Stomach smooth muscle (tissue), 2 donors: ENCODE measurements around the gene ANP32B.

Experiments
- H3K27ac ChIP-seq: one replicate; pipeline ENCODE4 v1.7.0; 2013; ENCODE audit warnings: mild to moderate bottlenecking, low read length, inconsistent platforms
- H3K27me3 ChIP-seq, 2 donors: one replicate each; pipeline ENCODE4 v1.7.0; 2013; ENCODE audit warnings: low read length in 2 of 2; ENCODE audit not compliant: insufficient read depth in 2 of 2, control insufficient read depth in 1 of 2
- H3K36me3 ChIP-seq, 2 donors: one replicate each; pipeline ENCODE4 v1.7.0; 2013; ENCODE audit warnings: low read length in 2 of 2; ENCODE audit not compliant: control insufficient read depth in 2 of 2, insufficient read depth in 2 of 2
- H3K4me1 ChIP-seq: one replicate; pipeline ENCODE4 v1.7.0; 2013; ENCODE audit warnings: low read length; ENCODE audit not compliant: control insufficient read depth, insufficient read depth
- H3K4me3 ChIP-seq, 2 donors: one replicate each; pipeline ENCODE4 v1.7.0; 2013; ENCODE audit warnings: low read length in 2 of 2
- H3K9ac ChIP-seq, 2 donors: one replicate each; pipeline ENCODE4 v1.7.0; 2013; ENCODE audit warnings: low read length in 2 of 2, mild to moderate bottlenecking in 1 of 2
- H3K9me3 ChIP-seq, 2 donors: one replicate each; pipeline ENCODE4 v1.7.0; 2013; ENCODE audit warnings: low read length in 2 of 2; ENCODE audit not compliant: control insufficient read depth in 2 of 2
- donor health status: healthy.
- donor health status: Pancreatic carcinoma.

ANP32B gene

DNA sequence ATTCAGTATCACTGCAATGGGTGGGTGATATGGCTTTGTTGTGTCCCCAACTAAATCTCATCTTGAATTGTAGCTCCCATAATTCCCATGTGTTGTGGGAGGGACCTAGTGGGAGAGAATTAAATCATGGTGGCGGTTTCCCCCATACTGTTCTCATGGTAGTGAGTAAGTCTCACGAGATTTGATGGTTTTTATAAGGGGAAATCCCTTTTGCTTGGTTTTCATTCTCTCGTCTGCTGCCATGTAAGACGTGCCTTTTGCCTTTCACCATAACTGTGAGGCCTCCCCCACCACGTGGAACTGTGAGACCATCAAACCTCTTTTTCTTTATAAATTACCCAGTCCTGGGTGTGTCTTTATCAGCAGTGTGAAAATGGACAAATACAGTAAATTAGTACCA, 63.9 kb downstream of the ANP32B start:
- Histone ChIP-seq H3K27me3 (no peaks in the 10 kb centered on the region), H3K27ac (no peak overlapping the region), H3K9ac (no peak overlapping the region), H3K9me3 (no peaks in the 10 kb centered on the region), H3K36me3 (no peaks in the 10 kb centered on the region), H3K4me3 (no peak overlapping the region), H3K4me1 (no peaks in the 10 kb centered on the region)

DNA sequence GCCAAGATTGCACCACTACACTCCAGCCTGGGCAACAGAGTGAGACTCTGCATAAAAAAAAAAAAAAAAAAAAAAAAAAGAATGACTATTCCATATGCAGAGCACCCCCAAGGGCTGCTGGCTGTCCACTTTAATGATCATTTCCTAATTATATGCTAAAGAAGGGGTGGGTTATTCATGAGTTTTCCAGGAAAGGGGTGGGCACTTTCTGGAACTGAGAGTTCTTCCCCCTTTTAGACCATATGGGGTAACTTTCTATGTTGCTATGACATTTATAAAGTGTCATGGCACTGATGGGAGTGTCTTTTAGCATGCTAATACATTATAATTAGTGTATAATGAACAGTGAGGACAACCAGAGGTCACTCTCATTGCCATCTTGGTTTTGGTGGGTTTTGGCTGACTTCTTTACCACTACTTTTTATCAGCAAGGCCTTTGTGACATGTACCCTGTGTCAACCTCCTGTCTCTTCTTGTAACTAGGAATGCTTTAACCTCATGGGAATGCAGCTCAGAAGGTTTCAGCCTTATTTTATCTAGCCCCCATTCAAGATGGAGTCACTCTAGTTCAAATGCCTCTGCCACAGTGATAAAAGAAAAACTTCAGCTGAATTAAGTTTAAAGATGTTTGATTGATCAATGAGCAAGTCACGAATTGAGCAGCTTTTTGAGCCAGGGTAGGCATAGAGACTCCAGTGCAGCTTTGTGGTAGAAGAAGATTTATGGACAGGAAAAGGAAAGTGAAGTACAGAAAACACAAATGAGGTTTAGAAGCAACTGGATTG, 66.3 kb downstream of the ANP32B start:
- H3K36me3 ChIP-seq: no peaks in the 10 kb centered on the region
- H3K9me3 ChIP-seq: no peaks in the 10 kb centered on the region
- H3K9ac ChIP-seq: no peak overlapping the region
- no peak overlapping the region for H3K4me3 ChIP-seq
- H3K27me3 ChIP-seq: no peaks in the 10 kb centered on the region
- H3K4me1 ChIP-seq: no peaks in the 10 kb centered on the region
- no peak overlapping the region for H3K27ac ChIP-seq

DNA sequence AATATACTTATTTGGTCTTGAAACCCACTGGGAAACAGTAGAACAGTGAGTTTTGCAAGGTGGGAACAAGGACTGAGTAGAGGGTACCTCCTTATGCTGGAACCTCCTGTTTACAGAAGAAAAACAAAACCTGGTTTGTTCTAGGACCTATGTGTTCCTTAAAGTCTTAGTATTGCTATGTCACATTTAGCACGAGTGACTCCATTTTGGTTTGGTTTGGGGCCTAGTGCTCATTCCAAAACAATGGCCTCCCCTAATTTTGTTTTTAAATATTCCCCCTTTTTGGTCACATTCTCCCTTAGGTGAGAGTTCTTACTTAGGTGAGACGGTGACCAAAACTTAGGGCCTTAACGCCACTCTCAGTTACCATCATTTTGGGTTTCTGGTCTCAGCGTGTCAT, 67.2 kb downstream of the ANP32B start:
- Histone ChIP-seq H3K4me1 (no peaks in the 10 kb centered on the region), H3K4me3 (no peak overlapping the region), H3K27me3 (no peaks in the 10 kb centered on the region)

DNA sequence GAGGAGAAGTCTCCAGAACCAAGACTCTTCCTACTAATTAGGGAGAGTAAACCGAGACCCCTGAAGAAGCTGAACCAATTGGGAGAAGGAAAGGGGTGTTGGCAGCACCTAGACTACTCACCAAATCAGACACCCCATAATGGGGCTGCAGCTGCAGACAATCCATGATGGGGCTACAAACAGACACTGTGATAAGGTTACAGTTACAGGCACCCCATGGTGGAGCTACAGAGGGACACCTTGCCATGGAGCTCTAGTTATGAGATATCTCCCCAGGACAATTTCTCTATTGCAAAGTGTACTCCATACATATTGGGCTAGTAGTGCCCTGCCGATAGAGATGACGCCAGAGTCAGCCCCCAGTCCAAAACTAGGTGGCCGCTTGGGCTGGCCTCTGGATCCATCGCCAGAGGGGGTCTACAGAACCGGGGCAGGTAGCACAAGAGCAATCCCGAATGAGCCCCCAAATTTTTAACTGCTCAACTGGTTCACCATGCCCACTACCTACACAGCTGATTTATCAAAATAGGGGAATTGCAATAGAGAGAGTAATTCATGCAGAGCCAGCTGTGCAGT, 71.3 kb downstream of the ANP32B start:
- peaks cover 7% of the 10 kb centered on the region for H3K4me1 ChIP-seq
- H3K36me3 ChIP-seq: no peaks in the 10 kb centered on the region
- no peaks in the 10 kb centered on the region for H3K9me3 ChIP-seq
- H3K27me3 ChIP-seq: no peaks in the 10 kb centered on the region
- no peak overlapping the region for H3K4me3 ChIP-seq
- no peak overlapping the region for H3K9ac ChIP-seq
- H3K27ac ChIP-seq: no peak overlapping the region

More for the DNA sequence above, 67.2 kb downstream of the ANP32B start:
- Histone ChIP-seq H3K9me3 (no peaks in the 10 kb centered on the region), H3K9ac (no peak overlapping the region), H3K27ac (no peak overlapping the region), H3K36me3 (no peaks in the 10 kb centered on the region)

DNA sequence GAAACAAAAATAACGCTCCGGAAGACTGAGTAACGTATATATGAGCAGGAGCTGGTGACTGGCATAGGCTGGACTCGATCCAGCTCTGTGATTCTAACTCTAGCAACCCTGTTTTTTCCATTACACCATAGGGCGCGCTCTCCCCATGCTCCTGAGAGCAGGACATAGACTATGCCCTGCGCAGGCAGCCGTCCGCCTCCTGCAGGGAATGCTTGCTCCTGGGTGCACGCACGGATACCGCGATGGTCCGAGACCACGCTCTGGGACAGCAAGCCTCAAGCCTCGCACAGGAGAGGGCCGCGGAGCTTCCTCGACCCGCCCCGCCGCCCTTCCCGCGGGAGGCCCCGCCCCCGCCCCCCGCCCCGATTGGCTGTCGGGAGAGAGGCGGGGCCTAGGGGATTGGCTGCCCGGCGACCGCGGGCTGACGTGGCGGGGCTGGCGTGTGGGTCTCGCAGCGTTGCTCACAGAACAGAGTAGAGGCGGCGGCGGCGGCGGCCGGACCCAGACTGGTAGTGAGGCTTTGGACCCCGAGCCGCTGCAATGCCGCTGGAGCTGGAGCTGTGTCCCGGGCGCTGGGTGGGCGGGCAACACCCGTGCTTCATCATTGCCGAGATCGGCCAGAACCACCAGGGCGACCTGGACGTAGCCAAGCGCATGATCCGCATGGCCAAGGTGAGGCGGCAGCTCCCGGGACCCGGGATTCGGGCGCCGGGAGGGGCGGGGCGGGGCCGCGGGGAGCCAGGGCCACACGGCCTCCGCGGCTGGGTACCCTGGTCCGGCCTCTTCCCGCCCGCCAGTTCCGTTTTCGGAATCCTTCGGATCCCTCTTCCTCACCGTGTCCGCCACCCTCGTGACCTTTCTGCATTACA, 73.4 kb downstream of the ANP32B start, which contains the start of gene NANS:
Gene NANS, plus strand, starts transcription at position 464 of the 869 bp plus-strand sequence. Its CDS starts 77 bp downstream, at position 541.
- peak within 1 kb of the TSS; percentile 76 for H3K27ac ChIP-seq
- no peaks in the 10 kb centered on the region for H3K9me3 ChIP-seq
- peak within 1 kb of the TSS; percentile 86 to 87 for H3K9ac ChIP-seq
- H3K4me1 ChIP-seq: peaks cover 7% of the 10 kb centered on the region
- H3K27me3 ChIP-seq: no peaks in the 10 kb centered on the region
- H3K4me3 ChIP-seq: peak within 1 kb of the TSS; percentile 82 to 84
- peaks cover 0 to 5% of the 10 kb centered on the region in 2 donors for H3K36me3 ChIP-seq

DNA sequence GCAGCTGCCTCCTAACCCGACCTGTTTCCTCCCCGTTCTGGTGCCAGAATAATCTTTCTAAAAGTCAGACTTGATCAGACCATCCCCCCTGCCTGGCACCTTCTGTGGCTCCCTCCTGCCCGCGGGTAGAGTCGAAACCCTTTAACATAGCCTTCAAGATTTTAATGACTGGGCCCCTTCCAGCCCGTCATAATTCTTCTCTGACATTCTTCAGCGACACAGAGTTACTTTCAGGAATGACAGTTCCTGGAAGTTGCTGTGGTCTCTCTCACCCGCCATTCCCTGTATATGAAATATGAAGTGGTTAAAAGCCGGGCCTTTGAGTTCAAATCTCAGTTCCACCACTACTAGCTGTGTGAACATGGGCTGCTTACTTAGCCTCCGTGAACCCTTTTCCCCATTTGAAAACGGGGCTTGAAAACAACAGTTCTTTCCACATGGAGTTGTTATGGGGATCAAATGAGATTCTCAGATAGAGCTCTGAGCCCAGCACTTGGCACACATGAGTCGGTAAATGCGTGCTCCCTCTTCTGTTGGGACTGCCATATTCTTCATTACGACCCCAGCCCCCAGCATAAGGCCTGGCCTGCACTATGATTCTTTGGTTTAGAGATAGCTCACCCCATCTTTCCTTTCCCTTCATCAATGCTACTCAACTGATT, 74.1 kb downstream of the ANP32B start:
- Histone ChIP-seq H3K27me3 (no peaks in the 10 kb centered on the region), H3K36me3 (peaks cover 0 to 6% of the 10 kb centered on the region in 2 donors), H3K4me3 (peak overlapping the region; percentile 82 to 84), H3K9me3 (no peaks in the 10 kb centered on the region), H3K4me1 (peaks cover 7% of the 10 kb centered on the region), H3K27ac (peak overlapping the region; percentile 76), H3K9ac (peak overlapping the region; percentile 86 to 87)

DNA sequence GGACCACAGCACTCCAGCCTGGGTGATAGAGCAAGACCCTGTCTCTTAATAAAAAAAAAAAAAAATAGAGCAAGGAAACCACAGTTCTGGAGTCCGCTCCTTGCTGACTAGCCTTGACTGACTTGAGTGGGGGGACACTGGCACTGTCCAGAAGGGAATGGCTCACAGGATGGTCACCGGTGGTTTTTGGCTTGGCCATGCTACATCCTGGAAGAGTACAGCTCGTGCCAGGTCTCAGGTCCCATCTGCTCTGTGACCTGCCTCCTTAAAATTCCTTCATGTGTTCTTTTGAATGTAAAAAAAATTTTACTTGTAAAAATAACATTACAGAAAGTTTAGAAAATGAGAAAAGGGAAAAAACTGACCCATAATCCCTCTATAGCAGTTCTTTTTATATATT, 79.0 kb downstream of the ANP32B start:
- Histone ChIP-seq H3K4me1 (peaks cover 7% of the 10 kb centered on the region), H3K27ac (no peak overlapping the region), H3K36me3 (peaks cover 7 to 14% of the 10 kb centered on the region in 2 donors), H3K9ac (no peak overlapping the region), H3K27me3 (no peaks in the 10 kb centered on the region), H3K4me3 (no peak overlapping the region), H3K9me3 (no peaks in the 10 kb centered on the region)

DNA sequence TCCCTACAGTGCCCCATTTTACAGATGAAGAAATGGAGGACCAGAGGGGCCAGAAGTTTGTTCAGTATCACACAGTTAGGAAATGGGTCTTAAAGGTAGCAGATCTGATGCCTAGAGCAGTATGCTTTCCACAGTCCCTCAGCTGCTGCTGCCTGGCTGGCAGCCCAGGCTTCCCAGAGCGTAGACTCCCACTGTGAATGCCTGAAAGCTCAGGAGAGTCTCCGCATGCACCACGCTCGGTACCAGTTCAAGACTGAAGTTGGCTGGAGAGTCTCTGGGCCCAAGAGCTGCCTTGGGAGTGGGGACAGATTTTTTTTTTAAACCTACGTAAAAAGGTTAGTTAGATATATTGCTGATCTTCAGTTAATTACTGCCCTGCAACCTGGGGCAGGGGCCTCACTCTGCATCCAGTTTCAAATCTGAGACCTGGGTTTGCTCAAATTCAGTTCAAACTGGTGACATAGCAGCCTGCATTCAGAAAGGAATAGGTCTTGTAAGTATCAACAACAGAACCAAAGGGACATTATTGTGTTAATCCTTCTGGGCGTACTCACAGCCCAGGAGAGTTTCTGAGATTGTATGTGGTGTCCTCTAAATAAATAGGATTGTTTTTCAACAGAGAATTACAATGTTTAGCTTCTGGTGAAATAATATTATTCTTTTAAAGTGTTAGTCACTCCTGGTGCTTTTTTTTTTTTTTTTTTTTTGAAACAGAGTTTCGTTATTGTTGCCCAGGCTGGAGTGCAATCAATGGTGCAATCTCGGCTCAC, 81.7 kb downstream of the ANP32B start:
- H3K4me1 ChIP-seq: no peaks in the 10 kb centered on the region
- H3K4me3 ChIP-seq: no peak overlapping the region
- H3K9ac ChIP-seq: no peak overlapping the region
- no peak overlapping the region for H3K27ac ChIP-seq
- no peaks in the 10 kb centered on the region for H3K27me3 ChIP-seq
- no peaks in the 10 kb centered on the region for H3K9me3 ChIP-seq
- peaks cover 7 to 14% of the 10 kb centered on the region in 2 donors for H3K36me3 ChIP-seq
